Measurements from ENCODE around the gene DDX51. TPM values are rescaled to one million over a fixed set of nuclear protein-coding genes. Genes with fewer than 3 reads are reported as not detected.

DDX51 gene
- total RNA-seq, 4 donors from 2014 or later = 18.7 to 78.4 (median 32.2) TPM

- Histone ChIP-seq H3K4me3 (peak overlapping the region; percentile 49 to 64 (median 60)), H3K27me3 (no peaks in the 10 kb centered on the region), H3K36me3 (no peaks in the 10 kb centered on the region), H3K4me1 (peaks cover 0 to 17% (median 7%) of the 10 kb centered on the region in 4 donors), H3K9me3 (peaks cover 0 to 20% (median 3%) of the 10 kb centered on the region in 4 donors), H3K27ac (peak overlapping the region; percentile 47 to 80 (median 64))
- DNase-seq = peak; percentile 88 to 97 (median 91)
- TF ChIP-seq CTCF (IDR thresholded peaks at IDR 0.05) = peak in 1 of 6 experiments; percentile 15
- TF ChIP-seq POLR2A (IDR thresholded peaks at IDR 0.05) = peak in 1 of 2 donors; percentile 62
These were observed 45.4 kb upstream of the DDX51 start for GRCh38 chr12:132189378-132190011.

GRCh38 chr12:132188916-132189325, 44.8 kb upstream of the DDX51 start:
- no peak for DNase-seq
- H3K27ac ChIP-seq = peak overlapping the region; percentile 47 to 80 (median 64)
- H3K27me3 ChIP-seq = no peaks in the 10 kb centered on the region
- H3K36me3 ChIP-seq = no peaks in the 10 kb centered on the region
- H3K9me3 ChIP-seq = peaks cover 0 to 20% (median 3%) of the 10 kb centered on the region in 4 donors
- no peak for TF ChIP-seq CTCF (IDR thresholded peaks at IDR 0.05)
- TF ChIP-seq POLR2A (IDR thresholded peaks at IDR 0.05) = no peak
- peak overlapping the region; percentile 49 to 64 (median 60) for H3K4me3 ChIP-seq
- H3K4me1 ChIP-seq = peaks cover 0 to 17% (median 7%) of the 10 kb centered on the region in 4 donors

- Histone ChIP-seq H3K4me1 (peaks cover 0 to 17% (median 7%) of the 10 kb centered on the region in 4 donors), H3K9me3 (peaks cover 0 to 20% (median under 1%) of the 10 kb centered on the region in 4 donors), H3K27ac (peak overlapping the region in 2 of 4 donors; percentile 67 to 80), H3K27me3 (no peaks in the 10 kb centered on the region), H3K36me3 (no peaks in the 10 kb centered on the region), H3K4me3 (peak overlapping the region; percentile 49 to 64 (median 60))
- TF ChIP-seq POLR2A (IDR thresholded peaks at IDR 0.05) (no peak), CTCF (IDR thresholded peaks at IDR 0.05) (no peak)
- no peak for DNase-seq
These were observed 44.4 kb upstream of the DDX51 start for GRCh38 chr12:132188451-132188901.

- no peak overlapping the region for H3K4me3 ChIP-seq
- no peak for TF ChIP-seq POLR2A (IDR thresholded peaks at IDR 0.05)
- no peak for TF ChIP-seq CTCF (IDR thresholded peaks at IDR 0.05)
- DNase-seq = no peak
- H3K27me3 ChIP-seq = no peaks in the 10 kb centered on the region
- H3K4me1 ChIP-seq = peaks cover 0 to 17% (median 7%) of the 10 kb centered on the region in 4 donors
- peaks cover 0 to 20% (median 0%) of the 10 kb centered on the region in 4 donors for H3K9me3 ChIP-seq
- no peaks in the 10 kb centered on the region for H3K36me3 ChIP-seq
- H3K27ac ChIP-seq = no peak overlapping the region
These were observed 43.7 kb upstream of the DDX51 start for GRCh38 chr12:132187646-132188450.

GRCh38 chr12:132186857-132187620, 42.9 kb upstream of the DDX51 start:
- H3K4me3 ChIP-seq = peak overlapping the region in 1 of 4 donors; percentile 17
- H3K9me3 ChIP-seq = peaks cover 0 to 20% (median 0%) of the 10 kb centered on the region in 4 donors
- H3K36me3 ChIP-seq = no peaks in the 10 kb centered on the region
- TF ChIP-seq POLR2A (IDR thresholded peaks at IDR 0.05) (no peak), CTCF (IDR thresholded peaks at IDR 0.05) (peak in 1 of 6 experiments; percentile 23)
- no peak overlapping the region for H3K27ac ChIP-seq
- no peak for DNase-seq
- H3K4me1 ChIP-seq = peaks cover 0 to 17% (median 7%) of the 10 kb centered on the region in 4 donors
- H3K27me3 ChIP-seq = no peaks in the 10 kb centered on the region

Measured in Peyer's patch (tissue), 4 donors.